ENCODE measurements around the gene SERPINA1. TPM values are rescaled to one million over a fixed set of nuclear protein-coding genes. Genes with fewer than 3 reads are reported as not detected.

The SERPINA1 gene
- 0.86 and 1.6 TPM in 2 replicates for total RNA-seq

GRCh38 chr14:94388384-94389103, at the start of gene SERPINA1:
SERPINA1 (minus strand) TSS chr14:94388602; CDS start chr14:94383237, 5,365 bp downstream.

GRCh38 chr14:94366146-94366915, 22.1 kb downstream of the SERPINA1 start, which contains the start of gene SERPINA2:
SERPINA2 (minus strand) TSS chr14:94366698.

Other genes with a start within 250 kb of the SERPINA1 start
- gene PPP4R4, start 214.3 kb downstream of the SERPINA1 start, total RNA-seq, result under 0.01 TPM in 1 of 2 replicates, not detected in the other
- gene SERPINA10, start 95.3 kb downstream of the SERPINA1 start, total RNA-seq, result not detected in 2 replicates
- not detected in 2 replicates for gene SERPINA6, start 65.3 kb downstream of the SERPINA1 start, total RNA-seq
- not detected in 2 replicates for gene SERPINA2, start 21.9 kb downstream of the SERPINA1 start, total RNA-seq
- gene SERPINA11, start 64.2 kb upstream of the SERPINA1 start, total RNA-seq, result not detected in 2 replicates
- gene SERPINA9, start 87.6 kb upstream of the SERPINA1 start, total RNA-seq, result not detected in 2 replicates
- not detected in 2 replicates for gene SERPINA12, start 120.9 kb upstream of the SERPINA1 start, total RNA-seq
- gene SERPINA4, start 172.8 kb upstream of the SERPINA1 start, total RNA-seq, result not detected in 2 replicates
- gene SERPINA5, start 192.8 kb upstream of the SERPINA1 start, total RNA-seq, result not detected in 2 replicates
- gene SERPINA3, start 223.8 kb upstream of the SERPINA1 start, total RNA-seq, result 1.2 and 1.4 TPM in 2 replicates